OCI-LY1 (cell line): ENCODE results near the gene MILR1.
"Not testable (repeated sequence)": the region's sequence is repeated elsewhere in the genome, so short reads cannot be mapped to it uniquely, and the experiment has no call there.

ENCODE experiments used
- H2AFZ ChIP-seq: fragments of 200-600 bp; sonication (generic), shearing (Covaris generic); 2 replicates; pipeline ENCODE4 v1.6.0; 2014; ENCODE audit warnings: antibody characterized with exemption, mild to moderate bottlenecking, low read length
- H3F3A ChIP-seq: fragments of 200-600 bp; sonication (generic), shearing (Covaris generic); 2 replicates; pipeline ENCODE4 v1.6.0; 2014; ENCODE audit warnings: mild to moderate bottlenecking, antibody characterized with exemption, low read length, moderate library complexity; ENCODE audit not compliant: insufficient read depth
- H3K27ac ChIP-seq: fragments of 200-600 bp; sonication (generic); 2 replicates; pipeline ENCODE4 v1.5.1; 2014; ENCODE audit warnings: low read length, mixed run types, mild to moderate bottlenecking, low read depth; ENCODE audit not compliant: poor library complexity, severe bottlenecking
- H3K27me3 ChIP-seq: fragments of 200-600 bp; sonication (generic); 2 replicates; pipeline ENCODE4 v1.6.0; 2014; ENCODE audit warnings: antibody characterized with exemption, mild to moderate bottlenecking, low read length, moderate library complexity; ENCODE audit not compliant: insufficient read depth
- H3K36me3 ChIP-seq: fragments of 200-600 bp; sonication (generic); 2 replicates; pipeline ENCODE4 v1.6.1; 2014; ENCODE audit warnings: mild to moderate bottlenecking, antibody characterized with exemption, low read length, moderate library complexity, mixed read lengths; ENCODE audit not compliant: insufficient read depth
- H3K4me1 ChIP-seq: fragments of 200-600 bp; sonication (generic); 2 replicates; pipeline ENCODE4 v1.5.1; 2014; ENCODE audit warnings: mild to moderate bottlenecking, low read length, moderate library complexity; ENCODE audit not compliant: insufficient read depth, severe bottlenecking
- H3K4me2 ChIP-seq: fragments of 200-600 bp; sonication (generic), shearing (Covaris generic); 2 replicates; pipeline ENCODE4 v1.6.1; 2014; ENCODE audit warnings: low read length
- H3K4me3 ChIP-seq: fragments of 200-600 bp; sonication (generic); 2 replicates; pipeline ENCODE4 v1.5.1; 2014; ENCODE audit warnings: low read length, low read depth, mild to moderate bottlenecking, mixed read lengths; ENCODE audit not compliant: poor library complexity, severe bottlenecking
- H3K79me2 ChIP-seq: fragments of 200-600 bp; shearing (Covaris generic); 2 replicates; pipeline ENCODE4 v1.6.1; 2016; ENCODE audit warnings: mixed run types, low read length, mixed read lengths; ENCODE audit not compliant: insufficient read depth
- H3K9ac ChIP-seq: fragments of 200-600 bp; sonication (generic), shearing (Covaris generic); 2 replicates; pipeline ENCODE4 v1.6.1; 2014; ENCODE audit warnings: mild to moderate bottlenecking, low read length, mixed read lengths
- H3K9me2 ChIP-seq: fragments of 200-600 bp; sonication (generic), shearing (Covaris generic); 2 replicates; pipeline ENCODE4 v1.6.1; 2014; ENCODE audit warnings: low read depth, mild to moderate bottlenecking, low read length, mixed read lengths
- H3K9me3 ChIP-seq: fragments of 200-600 bp; shearing (Covaris generic); 2 replicates; pipeline ENCODE4 v1.6.1; 2014; ENCODE audit warnings: low read length, mixed read lengths
- H4K20me1 ChIP-seq: fragments of 200-600 bp; sonication (generic), shearing (Covaris generic); 2 replicates; pipeline ENCODE4 v1.6.0; 2016; ENCODE audit warnings: mild to moderate bottlenecking, low read length; ENCODE audit not compliant: insufficient read depth
- EZH2 ChIP-seq: fragments of 200-600 bp; sonication (generic), shearing (Covaris generic); IDR thresholded peaks from 2 replicates; pipeline ENCODE4 v1.8.0; 2017; ENCODE audit warnings: borderline replicate concordance, mixed run types, mild to moderate bottlenecking, antibody characterized with exemption, low read length, moderate library complexity, mixed read lengths
- TF ChIP-seq, protein P1 (sequence below): fragments of 200-600 bp; sonication (generic), shearing (Covaris generic); IDR thresholded peaks from 2 replicates; pipeline ENCODE4 v1.5.1; 2017; ENCODE audit warnings: mild to moderate bottlenecking, antibody characterized with exemption, low read length, moderate library complexity, mixed read lengths

MILR1 gene

GRCh38 chr17:64466019-64466735, 17.3 kb downstream of the MILR1 start:
- H3K36me3 ChIP-seq = peaks cover 86% of the 10 kb centered on the region

DNA sequence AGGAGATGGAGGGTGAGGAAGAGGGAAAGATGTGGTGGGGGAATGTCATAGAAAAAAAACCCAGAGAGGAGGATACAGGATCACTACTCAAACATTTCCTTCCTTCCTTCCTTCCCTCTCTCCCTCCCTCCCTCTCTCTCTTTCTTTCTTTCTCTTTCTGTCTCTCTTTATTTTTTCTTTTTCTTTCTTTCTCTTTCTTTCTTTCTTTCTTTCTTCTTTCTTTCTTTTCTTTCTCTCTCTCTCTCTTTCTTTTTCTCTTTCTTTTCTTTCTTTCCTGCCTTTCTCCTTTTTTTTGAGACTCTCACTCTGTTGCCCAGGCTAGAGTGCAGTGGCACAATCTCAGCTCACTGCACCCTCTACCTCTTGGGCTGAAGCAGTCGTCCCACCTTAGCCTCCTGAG, 17.9 kb downstream of the MILR1 start:
- H4K20me1 ChIP-seq, H3K9ac ChIP-seq, H3F3A ChIP-seq, H2AFZ ChIP-seq, H3K9me2 ChIP-seq, H3K4me1 ChIP-seq, H3K4me2 ChIP-seq, H3K27ac ChIP-seq, H3K27me3 ChIP-seq, H3K4me3 ChIP-seq, H3K79me2 ChIP-seq, H3K9me3 ChIP-seq: not testable (repeated sequence)
- peaks cover 87% of the 10 kb centered on the region for H3K36me3 ChIP-seq

More at GRCh38 chr17:64466019-64466735, 17.3 kb downstream of the MILR1 start:
- Histone ChIP-seq H3K4me3 (no peak overlapping the region), H4K20me1 (no peaks in the 10 kb centered on the region), H3K4me1 (no peaks in the 10 kb centered on the region), H3K27ac (no peak overlapping the region), H3K9ac (no peak overlapping the region), H3F3A (no peaks in the 10 kb centered on the region), H3K9me2 (no peaks in the 10 kb centered on the region), H3K4me2 (no peak overlapping the region), H3K9me3 (no peaks in the 10 kb centered on the region), H2AFZ (no peak overlapping the region), H3K27me3 (no peaks in the 10 kb centered on the region), H3K79me2 (no peaks in the 10 kb centered on the region)
- TF ChIP-seq, protein P1, sequence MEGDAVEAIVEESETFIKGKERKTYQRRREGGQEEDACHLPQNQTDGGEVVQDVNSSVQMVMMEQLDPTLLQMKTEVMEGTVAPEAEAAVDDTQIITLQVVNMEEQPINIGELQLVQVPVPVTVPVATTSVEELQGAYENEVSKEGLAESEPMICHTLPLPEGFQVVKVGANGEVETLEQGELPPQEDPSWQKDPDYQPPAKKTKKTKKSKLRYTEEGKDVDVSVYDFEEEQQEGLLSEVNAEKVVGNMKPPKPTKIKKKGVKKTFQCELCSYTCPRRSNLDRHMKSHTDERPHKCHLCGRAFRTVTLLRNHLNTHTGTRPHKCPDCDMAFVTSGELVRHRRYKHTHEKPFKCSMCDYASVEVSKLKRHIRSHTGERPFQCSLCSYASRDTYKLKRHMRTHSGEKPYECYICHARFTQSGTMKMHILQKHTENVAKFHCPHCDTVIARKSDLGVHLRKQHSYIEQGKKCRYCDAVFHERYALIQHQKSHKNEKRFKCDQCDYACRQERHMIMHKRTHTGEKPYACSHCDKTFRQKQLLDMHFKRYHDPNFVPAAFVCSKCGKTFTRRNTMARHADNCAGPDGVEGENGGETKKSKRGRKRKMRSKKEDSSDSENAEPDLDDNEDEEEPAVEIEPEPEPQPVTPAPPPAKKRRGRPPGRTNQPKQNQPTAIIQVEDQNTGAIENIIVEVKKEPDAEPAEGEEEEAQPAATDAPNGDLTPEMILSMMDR = no peak
- TF ChIP-seq EZH2 = no peak

DNA sequence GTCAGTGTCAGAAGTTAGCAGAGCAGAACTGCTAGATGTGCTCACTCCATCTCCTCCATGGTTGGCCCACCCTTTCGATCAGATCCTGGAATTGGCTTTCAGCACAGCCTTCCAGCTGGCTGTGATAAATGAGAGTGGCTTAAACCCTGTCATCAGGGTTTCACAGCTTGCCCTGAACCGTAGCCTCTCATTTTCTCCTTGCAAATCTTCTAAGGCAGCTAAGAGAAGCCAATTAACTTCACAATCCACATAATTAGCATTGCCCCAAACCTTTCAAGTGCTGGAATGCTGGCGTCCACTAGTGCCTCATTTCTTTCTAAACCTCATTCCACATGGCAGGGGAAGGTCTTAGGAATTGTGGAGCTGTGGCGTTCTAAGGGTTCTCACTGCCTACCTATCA, 21.7 kb downstream of the MILR1 start:
- no peak overlapping the region for H3K27ac ChIP-seq
- TF ChIP-seq, protein P1 = no peak
- TF ChIP-seq EZH2 = no peak

DNA sequence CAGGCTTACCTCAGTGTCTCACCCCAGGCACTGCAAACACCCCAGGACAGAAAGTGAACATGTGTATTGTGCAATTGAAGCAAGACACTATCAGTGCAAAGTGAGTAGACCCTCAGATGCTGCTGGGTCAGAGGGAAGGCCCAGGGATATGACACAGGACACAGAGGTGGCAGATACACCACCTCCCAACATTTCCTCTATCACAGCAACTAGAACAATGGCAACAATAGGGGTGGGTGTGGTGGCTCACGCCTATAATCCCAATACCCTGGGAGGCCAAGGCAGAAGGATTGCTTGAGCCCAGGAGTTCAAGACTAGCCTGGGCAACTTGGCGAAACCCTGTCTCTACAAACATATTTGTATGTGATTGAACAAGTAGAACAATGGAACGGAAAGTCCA, 22.5 kb downstream of the MILR1 start:
- Histone ChIP-seq H3K36me3 (peaks cover 61% of the 10 kb centered on the region), H3K27me3 (no peaks in the 10 kb centered on the region), H3K79me2 (no peaks in the 10 kb centered on the region), H3K27ac (no peak overlapping the region), H3K4me3 (no peak overlapping the region), H3F3A (0 out of 2 replicates have a peak, but pooled peaks cover 8% of the 10 kb centered on the region), H3K9me2 (no peaks in the 10 kb centered on the region), H3K4me1 (peaks cover 9% of the 10 kb centered on the region), H4K20me1 (no peaks in the 10 kb centered on the region), H3K9me3 (no peaks in the 10 kb centered on the region), H3K4me2 (no peak overlapping the region), H3K9ac (no peak overlapping the region), H2AFZ (no peak overlapping the region)
- TF ChIP-seq, protein P1 = no peak
- TF ChIP-seq EZH2 = no peak

More for the DNA sequence above, 21.7 kb downstream of the MILR1 start:
- Histone ChIP-seq H3K9ac (no peak overlapping the region), H3F3A (0 out of 2 replicates have a peak, but pooled peaks cover 8% of the 10 kb centered on the region), H4K20me1 (no peaks in the 10 kb centered on the region), H3K4me1 (peaks cover 6% of the 10 kb centered on the region), H3K36me3 (peaks cover 65% of the 10 kb centered on the region), H3K27me3 (no peaks in the 10 kb centered on the region), H3K4me3 (no peak overlapping the region), H3K9me2 (no peaks in the 10 kb centered on the region), H3K79me2 (no peaks in the 10 kb centered on the region), H3K4me2 (no peak overlapping the region), H2AFZ (no peak overlapping the region), H3K9me3 (no peaks in the 10 kb centered on the region)
